T47D (cell line): ENCODE results near the gene BUD23.
A peak's percentile ranks its signal among the peaks of the same experiment; 100 is the strongest.

Experiments
- DNase-seq, 2 experiments: peaks; one replicate each; pipeline versions ENCODE4 v3.0.0 to v3.0.0-alpha.2; 2011 to 2012; ENCODE audit warnings: low read depth in 1 of 2, low spot score in 1 of 2
- JUND ChIP-seq: IDR thresholded peaks from 2 replicates; pipeline ENCODE4 v1.6.1; 2012; ENCODE audit warnings: low read depth
- in situ Hi-C: cut with HindIII; loops from 2 replicates; pipeline ENCODE4 v1.10.0; 2016; ENCODE audit warnings: low sequenced_read_pairs, low pct_unique_long_range_greater_than_20kb

The BUD23 gene

GRCh38 chr7:73699370-73700068, 16.1 kb downstream of the BUD23 start:
- in situ Hi-C loops, result no loop called here
- TF ChIP-seq JUND, result no peak
- DNase-seq, result no peak

- in situ Hi-C loops, result no loop called here
- no peak for TF ChIP-seq JUND
- no peak for DNase-seq
Measured at GRCh38 chr7:73700069-73700423, 16.6 kb downstream of the BUD23 start.

GRCh38 chr7:73700581-73701134, 17.3 kb downstream of the BUD23 start:
- in situ Hi-C loops, result no loop called here
- DNase-seq, result no peak
- no peak for TF ChIP-seq JUND

- in situ Hi-C loops, result no loop called here
- no peak for TF ChIP-seq JUND
- peak; percentile 53 to 76 for DNase-seq
Measured at GRCh38 chr7:73701357-73701995, 18.1 kb downstream of the BUD23 start.

GRCh38 chr7:73702226-73702625, 18.8 kb downstream of the BUD23 start:
- TF ChIP-seq JUND, result no peak
- no peak for DNase-seq
- in situ Hi-C loops, result no loop called here

- no peak for DNase-seq
- no peak for TF ChIP-seq JUND
- in situ Hi-C loops, result no loop called here
Measured at GRCh38 chr7:73702665-73703064, 19.3 kb downstream of the BUD23 start.

GRCh38 chr7:73703225-73703624, 19.8 kb downstream of the BUD23 start:
- no peak for DNase-seq
- TF ChIP-seq JUND, result no peak
- in situ Hi-C loops, result no loop called here

- no peak for TF ChIP-seq JUND
- in situ Hi-C loops, result no loop called here
- DNase-seq, result no peak
Measured at GRCh38 chr7:73703757-73704639, 20.6 kb downstream of the BUD23 start.

- TF ChIP-seq JUND, result no peak
- DNase-seq, result no peak
Measured at GRCh38 chr7:73704640-73705550, 21.5 kb downstream of the BUD23 start.

GRCh38 chr7:73705551-73705920, 22.1 kb downstream of the BUD23 start:
- TF ChIP-seq JUND, result no peak
- no peak for DNase-seq
- in situ Hi-C loops, result no loop called here

More at GRCh38 chr7:73704640-73705550, 21.5 kb downstream of the BUD23 start:
- in situ Hi-C loops, result no loop called here

GRCh38 chr7:73706126-73707044, 23.0 kb downstream of the BUD23 start:
- in situ Hi-C loops, result no loop called here
- TF ChIP-seq JUND, result no peak
- DNase-seq, result no peak
